Measurements from ENCODE around the gene GPR89A.
"Not testable (repeated sequence)": the region's sequence is repeated elsewhere in the genome, so short reads cannot be mapped to it uniquely, and the experiment has no call there.

The GPR89A gene

GRCh38 chr1:145717833-145718232 is 110.0 kb downstream of the GPR89A start:
- DNase-seq (ENCODE audit: low read depth), result no peak

GRCh38 chr1:145718465-145718864 is 110.7 kb downstream of the GPR89A start:
- not testable (repeated sequence) for DNase-seq (ENCODE audit: low read depth)

- no peak for DNase-seq (ENCODE audit: low read depth)
These were observed 111.7 kb downstream of the GPR89A start, which contains the start of gene CD160 for GRCh38 chr1:145719230-145720079. TSS of gene CD160 (plus strand) at chr1:145719499. CDS start at chr1:145728328, 8,829 bp downstream.

All from stimulated activated CD4-positive, alpha-beta T cell treated with anti-CD3 and anti-CD28 coated beads, Interleukin-2, amount 100 ng/mL, for 4 hours (primary cell).